Measurements from ENCODE around the gene CDH16.
"Not testable (repeated sequence)": the region's sequence is repeated elsewhere in the genome, so short reads cannot be mapped to it uniquely, and the experiment has no call there.

CDH16 gene

DNA sequence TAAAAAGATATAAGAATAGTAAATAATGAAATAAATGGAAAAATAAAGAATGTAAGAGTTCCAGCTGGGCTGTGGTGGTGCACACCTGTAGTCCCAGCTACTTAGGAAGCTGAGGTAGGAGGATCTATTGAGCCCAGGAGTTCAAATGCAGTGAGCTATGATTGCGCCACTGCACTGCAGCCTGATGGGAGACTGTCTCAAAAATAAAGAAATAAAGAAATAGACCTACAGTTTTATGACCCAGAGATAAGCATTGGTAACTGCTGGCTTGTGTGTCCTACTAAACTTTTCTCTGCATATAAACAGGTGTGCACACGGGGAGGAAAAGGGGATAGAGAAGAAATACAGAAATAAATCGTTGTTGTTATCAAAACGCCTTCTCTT is 46.1 kb downstream of the CDH16 start:
- DNase-seq (ENCODE audit: low spot score) = no peak
- in situ Hi-C loops (cut with MboI; ENCODE audit: low sequenced_read_pairs, unreplicated experiment) = loop anchor here (25.0 kb wide), 1 partner anchor 460 kb away; no protein-coding TSS in a partner anchor
- TF ChIP-seq, protein P1, sequence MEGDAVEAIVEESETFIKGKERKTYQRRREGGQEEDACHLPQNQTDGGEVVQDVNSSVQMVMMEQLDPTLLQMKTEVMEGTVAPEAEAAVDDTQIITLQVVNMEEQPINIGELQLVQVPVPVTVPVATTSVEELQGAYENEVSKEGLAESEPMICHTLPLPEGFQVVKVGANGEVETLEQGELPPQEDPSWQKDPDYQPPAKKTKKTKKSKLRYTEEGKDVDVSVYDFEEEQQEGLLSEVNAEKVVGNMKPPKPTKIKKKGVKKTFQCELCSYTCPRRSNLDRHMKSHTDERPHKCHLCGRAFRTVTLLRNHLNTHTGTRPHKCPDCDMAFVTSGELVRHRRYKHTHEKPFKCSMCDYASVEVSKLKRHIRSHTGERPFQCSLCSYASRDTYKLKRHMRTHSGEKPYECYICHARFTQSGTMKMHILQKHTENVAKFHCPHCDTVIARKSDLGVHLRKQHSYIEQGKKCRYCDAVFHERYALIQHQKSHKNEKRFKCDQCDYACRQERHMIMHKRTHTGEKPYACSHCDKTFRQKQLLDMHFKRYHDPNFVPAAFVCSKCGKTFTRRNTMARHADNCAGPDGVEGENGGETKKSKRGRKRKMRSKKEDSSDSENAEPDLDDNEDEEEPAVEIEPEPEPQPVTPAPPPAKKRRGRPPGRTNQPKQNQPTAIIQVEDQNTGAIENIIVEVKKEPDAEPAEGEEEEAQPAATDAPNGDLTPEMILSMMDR (IDR thresholded peaks at IDR 0.05; ENCODE audit: borderline replicate concordance, control extremely low read depth, extremely low read depth, insufficient read depth, missing control alignments) = no peak

- no peak for DNase-seq (ENCODE audit: low spot score)
- in situ Hi-C loops (cut with MboI; ENCODE audit: low sequenced_read_pairs, unreplicated experiment) = loop anchor here (25.0 kb wide), 1 partner anchor 460 kb away; no protein-coding TSS in a partner anchor
- TF ChIP-seq, protein P1 (IDR thresholded peaks at IDR 0.05; ENCODE audit: borderline replicate concordance, control extremely low read depth, extremely low read depth, insufficient read depth, missing control alignments) = no peak
Observed at GRCh38 chr16:66871840-66872239, 46.8 kb downstream of the CDH16 start.

- DNase-seq (ENCODE audit: low spot score) = not testable (repeated sequence)
- in situ Hi-C loops (cut with MboI; ENCODE audit: low sequenced_read_pairs, unreplicated experiment) = loop anchor here (25.0 kb wide), 1 partner anchor 459 kb away; no protein-coding TSS in a partner anchor
Observed at GRCh38 chr16:66871363-66871762, 47.3 kb downstream of the CDH16 start.

GRCh38 chr16:66869424-66869823 is 49.3 kb downstream of the CDH16 start:
- in situ Hi-C loops (cut with MboI; ENCODE audit: low sequenced_read_pairs, unreplicated experiment) = loop anchor here (25.0 kb wide), 1 partner anchor 457 kb away; no protein-coding TSS in a partner anchor
- no peak for DNase-seq (ENCODE audit: low spot score)
- TF ChIP-seq, protein P1 (IDR thresholded peaks at IDR 0.05; ENCODE audit: borderline replicate concordance, control extremely low read depth, extremely low read depth, insufficient read depth, missing control alignments) = no peak

- in situ Hi-C loops (cut with MboI; ENCODE audit: low sequenced_read_pairs, unreplicated experiment) = loop anchor here (25.0 kb wide), 1 partner anchor 451 kb away; no protein-coding TSS in a partner anchor
- TF ChIP-seq, protein P1 (IDR thresholded peaks at IDR 0.05; ENCODE audit: borderline replicate concordance, control extremely low read depth, extremely low read depth, insufficient read depth, missing control alignments) = no peak
Observed at GRCh38 chr16:66863707-66864106, 55.0 kb downstream of the CDH16 start.

GRCh38 chr16:66862023-66862520 is 56.6 kb downstream of the CDH16 start:
- DNase-seq (ENCODE audit: low spot score) = no peak
- in situ Hi-C loops (cut with MboI; ENCODE audit: low sequenced_read_pairs, unreplicated experiment) = loop anchor here (25.0 kb wide), 1 partner anchor 450 kb away; no protein-coding TSS in a partner anchor
- TF ChIP-seq, protein P1 (IDR thresholded peaks at IDR 0.05; ENCODE audit: borderline replicate concordance, control extremely low read depth, extremely low read depth, insufficient read depth, missing control alignments) = no peak

More at GRCh38 chr16:66863707-66864106, 55.0 kb downstream of the CDH16 start:
- DNase-seq (ENCODE audit: low spot score) = no peak

DNA sequence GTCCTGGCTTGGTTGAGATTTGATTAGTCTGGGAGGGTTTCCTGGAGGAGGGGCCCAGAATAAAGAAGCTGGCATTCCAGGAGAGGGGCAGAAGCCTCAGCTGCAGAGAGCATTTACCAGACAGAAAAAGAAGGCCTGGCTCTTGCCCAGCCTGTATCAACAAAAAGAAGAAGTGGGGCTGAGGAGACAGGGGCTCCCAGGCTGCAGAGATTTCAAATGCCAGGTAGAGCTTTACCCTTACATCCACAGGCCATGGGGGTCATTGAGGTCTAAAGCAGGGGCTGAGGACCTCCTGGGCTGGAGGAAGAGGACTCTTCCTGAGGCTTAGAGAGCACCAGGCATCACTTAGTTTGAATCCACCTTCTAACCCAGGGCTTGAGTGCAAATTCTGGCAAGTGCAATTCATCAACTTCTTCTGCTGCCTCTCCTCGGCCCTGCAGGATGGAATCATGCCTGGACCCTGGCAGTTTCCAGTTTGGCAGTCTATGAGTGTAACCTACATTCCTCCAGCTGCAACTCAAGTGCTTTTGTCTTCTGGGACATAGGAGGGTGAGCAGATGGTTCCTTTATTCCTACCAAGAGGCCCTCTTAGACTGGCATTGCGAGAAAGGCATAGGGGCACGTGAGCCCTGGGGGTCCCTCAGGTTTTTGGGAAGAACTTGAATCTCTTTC is 59.2 kb downstream of the CDH16 start:
- no peak for DNase-seq (ENCODE audit: low spot score)
- in situ Hi-C loops (cut with MboI; ENCODE audit: low sequenced_read_pairs, unreplicated experiment) = loop anchor here (25.0 kb wide), 1 partner anchor 447 kb away; no protein-coding TSS in a partner anchor
- TF ChIP-seq, protein P1 (IDR thresholded peaks at IDR 0.05; ENCODE audit: borderline replicate concordance, control extremely low read depth, extremely low read depth, insufficient read depth, missing control alignments) = no peak

Measured in GM13976 (cell line).